Measurements from ENCODE around the gene CEP63. TPM values are rescaled to one million over a fixed set of nuclear protein-coding genes. Genes with fewer than 3 reads are reported as not detected.

Gene CEP63
- total and polyA plus RNA-seq, 2 of the 8 experiments (the other 6 are each of a cell fraction or from before 2014, with no cell fraction given) = 5.3 to 18.2 TPM

DNA sequence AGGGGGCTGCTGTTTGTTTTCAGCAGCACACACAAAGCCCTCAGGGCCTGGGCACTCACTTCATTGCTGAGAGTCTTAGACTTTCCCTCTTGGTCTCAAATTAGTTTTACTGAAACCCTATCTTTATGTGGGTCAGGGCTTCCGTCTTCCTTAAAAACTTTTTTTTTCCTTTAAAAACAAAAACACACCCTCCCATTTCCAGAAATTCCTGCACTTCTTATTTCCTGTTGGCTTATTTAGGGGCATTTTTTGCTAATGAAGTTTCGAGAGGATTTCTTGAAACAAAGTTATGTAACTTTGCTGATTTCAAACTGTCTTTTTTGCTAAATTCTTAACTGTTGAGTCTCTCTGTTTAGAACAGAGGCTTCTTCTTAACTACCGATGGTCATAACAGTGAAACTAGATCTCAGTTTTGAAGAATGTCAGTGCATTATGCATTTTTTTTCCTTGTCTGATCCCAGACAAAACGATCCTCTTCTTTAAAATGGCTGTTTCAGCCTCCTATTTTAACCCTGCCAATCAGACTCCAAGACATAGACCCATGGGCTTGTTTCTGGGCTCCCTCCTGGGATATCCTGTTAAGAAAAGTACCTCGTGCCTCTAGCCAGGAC lies 23.4 kb upstream of the CEP63 start (continued):
- TF ChIP-seq, protein P1, sequence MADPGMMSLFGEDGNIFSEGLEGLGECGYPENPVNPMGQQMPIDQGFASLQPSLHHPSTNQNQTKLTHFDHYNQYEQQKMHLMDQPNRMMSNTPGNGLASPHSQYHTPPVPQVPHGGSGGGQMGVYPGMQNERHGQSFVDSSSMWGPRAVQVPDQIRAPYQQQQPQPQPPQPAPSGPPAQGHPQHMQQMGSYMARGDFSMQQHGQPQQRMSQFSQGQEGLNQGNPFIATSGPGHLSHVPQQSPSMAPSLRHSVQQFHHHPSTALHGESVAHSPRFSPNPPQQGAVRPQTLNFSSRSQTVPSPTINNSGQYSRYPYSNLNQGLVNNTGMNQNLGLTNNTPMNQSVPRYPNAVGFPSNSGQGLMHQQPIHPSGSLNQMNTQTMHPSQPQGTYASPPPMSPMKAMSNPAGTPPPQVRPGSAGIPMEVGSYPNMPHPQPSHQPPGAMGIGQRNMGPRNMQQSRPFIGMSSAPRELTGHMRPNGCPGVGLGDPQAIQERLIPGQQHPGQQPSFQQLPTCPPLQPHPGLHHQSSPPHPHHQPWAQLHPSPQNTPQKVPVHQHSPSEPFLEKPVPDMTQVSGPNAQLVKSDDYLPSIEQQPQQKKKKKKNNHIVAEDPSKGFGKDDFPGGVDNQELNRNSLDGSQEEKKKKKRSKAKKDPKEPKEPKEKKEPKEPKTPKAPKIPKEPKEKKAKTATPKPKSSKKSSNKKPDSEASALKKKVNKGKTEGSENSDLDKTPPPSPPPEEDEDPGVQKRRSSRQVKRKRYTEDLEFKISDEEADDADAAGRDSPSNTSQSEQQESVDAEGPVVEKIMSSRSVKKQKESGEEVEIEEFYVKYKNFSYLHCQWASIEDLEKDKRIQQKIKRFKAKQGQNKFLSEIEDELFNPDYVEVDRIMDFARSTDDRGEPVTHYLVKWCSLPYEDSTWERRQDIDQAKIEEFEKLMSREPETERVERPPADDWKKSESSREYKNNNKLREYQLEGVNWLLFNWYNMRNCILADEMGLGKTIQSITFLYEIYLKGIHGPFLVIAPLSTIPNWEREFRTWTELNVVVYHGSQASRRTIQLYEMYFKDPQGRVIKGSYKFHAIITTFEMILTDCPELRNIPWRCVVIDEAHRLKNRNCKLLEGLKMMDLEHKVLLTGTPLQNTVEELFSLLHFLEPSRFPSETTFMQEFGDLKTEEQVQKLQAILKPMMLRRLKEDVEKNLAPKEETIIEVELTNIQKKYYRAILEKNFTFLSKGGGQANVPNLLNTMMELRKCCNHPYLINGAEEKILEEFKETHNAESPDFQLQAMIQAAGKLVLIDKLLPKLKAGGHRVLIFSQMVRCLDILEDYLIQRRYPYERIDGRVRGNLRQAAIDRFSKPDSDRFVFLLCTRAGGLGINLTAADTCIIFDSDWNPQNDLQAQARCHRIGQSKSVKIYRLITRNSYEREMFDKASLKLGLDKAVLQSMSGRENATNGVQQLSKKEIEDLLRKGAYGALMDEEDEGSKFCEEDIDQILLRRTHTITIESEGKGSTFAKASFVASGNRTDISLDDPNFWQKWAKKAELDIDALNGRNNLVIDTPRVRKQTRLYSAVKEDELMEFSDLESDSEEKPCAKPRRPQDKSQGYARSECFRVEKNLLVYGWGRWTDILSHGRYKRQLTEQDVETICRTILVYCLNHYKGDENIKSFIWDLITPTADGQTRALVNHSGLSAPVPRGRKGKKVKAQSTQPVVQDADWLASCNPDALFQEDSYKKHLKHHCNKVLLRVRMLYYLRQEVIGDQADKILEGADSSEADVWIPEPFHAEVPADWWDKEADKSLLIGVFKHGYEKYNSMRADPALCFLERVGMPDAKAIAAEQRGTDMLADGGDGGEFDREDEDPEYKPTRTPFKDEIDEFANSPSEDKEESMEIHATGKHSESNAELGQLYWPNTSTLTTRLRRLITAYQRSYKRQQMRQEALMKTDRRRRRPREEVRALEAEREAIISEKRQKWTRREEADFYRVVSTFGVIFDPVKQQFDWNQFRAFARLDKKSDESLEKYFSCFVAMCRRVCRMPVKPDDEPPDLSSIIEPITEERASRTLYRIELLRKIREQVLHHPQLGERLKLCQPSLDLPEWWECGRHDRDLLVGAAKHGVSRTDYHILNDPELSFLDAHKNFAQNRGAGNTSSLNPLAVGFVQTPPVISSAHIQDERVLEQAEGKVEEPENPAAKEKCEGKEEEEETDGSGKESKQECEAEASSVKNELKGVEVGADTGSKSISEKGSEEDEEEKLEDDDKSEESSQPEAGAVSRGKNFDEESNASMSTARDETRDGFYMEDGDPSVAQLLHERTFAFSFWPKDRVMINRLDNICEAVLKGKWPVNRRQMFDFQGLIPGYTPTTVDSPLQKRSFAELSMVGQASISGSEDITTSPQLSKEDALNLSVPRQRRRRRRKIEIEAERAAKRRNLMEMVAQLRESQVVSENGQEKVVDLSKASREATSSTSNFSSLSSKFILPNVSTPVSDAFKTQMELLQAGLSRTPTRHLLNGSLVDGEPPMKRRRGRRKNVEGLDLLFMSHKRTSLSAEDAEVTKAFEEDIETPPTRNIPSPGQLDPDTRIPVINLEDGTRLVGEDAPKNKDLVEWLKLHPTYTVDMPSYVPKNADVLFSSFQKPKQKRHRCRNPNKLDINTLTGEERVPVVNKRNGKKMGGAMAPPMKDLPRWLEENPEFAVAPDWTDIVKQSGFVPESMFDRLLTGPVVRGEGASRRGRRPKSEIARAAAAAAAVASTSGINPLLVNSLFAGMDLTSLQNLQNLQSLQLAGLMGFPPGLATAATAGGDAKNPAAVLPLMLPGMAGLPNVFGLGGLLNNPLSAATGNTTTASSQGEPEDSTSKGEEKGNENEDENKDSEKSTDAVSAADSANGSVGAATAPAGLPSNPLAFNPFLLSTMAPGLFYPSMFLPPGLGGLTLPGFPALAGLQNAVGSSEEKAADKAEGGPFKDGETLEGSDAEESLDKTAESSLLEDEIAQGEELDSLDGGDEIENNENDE (IDR thresholded peaks at IDR 0.05; ENCODE audit: insufficient replicate concordance, low read length) = no peak
- TF ChIP-seq CBX8 (IDR thresholded peaks at IDR 0.05; ENCODE audit: borderline replicate concordance, low read depth, low read length) (no peak), TCF12 (IDR thresholded peaks at IDR 0.05; ENCODE audit: low read depth, low read length) (no peak), SP4 (IDR thresholded peaks at IDR 0.05; ENCODE audit: low read length) (no peak), SIRT6 (IDR thresholded peaks at IDR 0.05; ENCODE audit: low read length) (no peak), EP300 (IDR thresholded peaks at IDR 0.05; ENCODE audit: borderline replicate concordance in 1 of 2, low read depth in 2 of 2, low read length in 2 of 2) (no peak), SP1 (IDR thresholded peaks at IDR 0.05; ENCODE audit: low read depth, low read length) (no peak), RFX5 (IDR thresholded peaks at IDR 0.05; ENCODE audit: borderline replicate concordance, low read depth, low read length) (no peak), NRF1 (IDR thresholded peaks at IDR 0.05; ENCODE audit: low read depth, low read length) (no peak)
- TF ChIP-seq, protein P2, sequence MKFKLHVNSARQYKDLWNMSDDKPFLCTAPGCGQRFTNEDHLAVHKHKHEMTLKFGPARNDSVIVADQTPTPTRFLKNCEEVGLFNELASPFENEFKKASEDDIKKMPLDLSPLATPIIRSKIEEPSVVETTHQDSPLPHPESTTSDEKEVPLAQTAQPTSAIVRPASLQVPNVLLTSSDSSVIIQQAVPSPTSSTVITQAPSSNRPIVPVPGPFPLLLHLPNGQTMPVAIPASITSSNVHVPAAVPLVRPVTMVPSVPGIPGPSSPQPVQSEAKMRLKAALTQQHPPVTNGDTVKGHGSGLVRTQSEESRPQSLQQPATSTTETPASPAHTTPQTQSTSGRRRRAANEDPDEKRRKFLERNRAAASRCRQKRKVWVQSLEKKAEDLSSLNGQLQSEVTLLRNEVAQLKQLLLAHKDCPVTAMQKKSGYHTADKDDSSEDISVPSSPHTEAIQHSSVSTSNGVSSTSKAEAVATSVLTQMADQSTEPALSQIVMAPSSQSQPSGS (IDR thresholded peaks at IDR 0.05; ENCODE audit: low read length) = no peak

Data from H1 (cell line).